ENCODE measurements around the gene SERPINA1. TPM values are rescaled to one million over a fixed set of nuclear protein-coding genes. Genes with fewer than 3 reads are reported as not detected.

SERPINA1 gene
- total and polyA plus RNA-seq, 2 of the 13 experiments (the other 11 are each of a cell fraction or from before 2014, with no cell fraction given), result 3,266 to 11,015 TPM

DNA sequence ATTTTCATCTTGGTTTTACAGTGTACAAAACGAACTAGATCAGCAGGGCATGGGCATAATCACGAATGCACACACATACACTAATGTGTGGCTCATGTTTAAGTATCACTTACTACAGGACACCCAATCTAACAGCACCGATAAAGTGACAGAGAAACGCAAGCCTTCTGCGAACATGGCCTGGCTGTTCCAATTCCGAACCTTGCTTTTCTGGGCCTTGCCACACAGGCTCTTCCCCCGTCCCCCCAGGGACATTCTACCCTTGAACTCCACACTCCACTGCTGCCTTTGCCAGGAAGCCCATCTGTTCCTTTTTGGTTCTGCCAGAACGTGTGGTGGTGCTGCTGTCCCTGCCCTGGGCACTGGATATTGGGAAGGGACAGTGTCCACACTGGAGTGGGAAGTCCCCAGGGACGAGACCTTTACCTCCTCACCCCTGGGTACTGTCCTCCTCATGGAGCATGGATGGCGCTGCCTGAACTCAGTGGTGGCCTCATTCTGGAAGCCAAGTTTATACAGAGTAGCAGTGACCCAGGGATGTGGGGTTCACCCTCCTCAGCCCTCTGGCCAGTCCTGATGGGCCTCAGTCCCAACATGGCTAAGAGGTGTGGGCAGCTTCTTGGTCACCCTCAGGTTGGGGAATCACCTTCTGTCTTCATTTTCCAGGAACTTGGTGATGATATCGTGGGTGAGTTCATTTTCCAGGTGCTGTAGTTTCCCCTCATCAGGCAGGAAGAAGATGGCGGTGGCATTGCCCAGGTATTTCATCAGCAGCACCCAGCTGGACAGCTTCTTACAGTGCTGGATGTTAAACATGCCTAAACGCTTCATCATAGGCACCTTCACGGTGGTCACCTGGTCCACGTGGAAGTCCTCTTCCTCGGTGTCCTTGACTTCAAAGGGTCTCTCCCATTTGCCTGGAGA lies 7.9 kb downstream of the SERPINA1 start (continued):
- peak; percentile 70 for TF ChIP-seq POLR2AphosphoS5 (IDR thresholded peaks at IDR 0.05; ENCODE audit: low read depth, low read length)
- TF ChIP-seq ZNF567 (CRISPR knock-in tag; IDR thresholded peaks at IDR 0.05; ENCODE audit: borderline replicate concordance), result no peak
- peak; percentile 10; the same call in 1 of the 2 replicates for TF ChIP-seq UBTF (CRISPR knock-in tag; IDR thresholded peaks at IDR 0.05)
- 0 out of 2 replicates have a peak, but pooled peaks have one; percentile 25 for TF ChIP-seq NCOA5 (CRISPR knock-in tag; IDR thresholded peaks at IDR 0.05)
- no peak for TF ChIP-seq PAX8 (CRISPR knock-in tag; IDR thresholded peaks at IDR 0.05; ENCODE audit: borderline replicate concordance)
- TF ChIP-seq DR1 (CRISPR knock-in tag; IDR thresholded peaks at IDR 0.05), result no peak
- no peak for TF ChIP-seq NBN (conservative IDR thresholded peaks at IDR 0.05)
